GM19193 (cell line): ENCODE measurements around the gene SPRR2E.

Source experiments
- POLR2A ChIP-seq: IDR thresholded peaks from 4 replicates; pipeline ENCODE4 v1.6.1; 2011; ENCODE audit not compliant: insufficient read depth, insufficient read length; ENCODE audit errors: extremely low read depth

The SPRR2E gene

DNA sequence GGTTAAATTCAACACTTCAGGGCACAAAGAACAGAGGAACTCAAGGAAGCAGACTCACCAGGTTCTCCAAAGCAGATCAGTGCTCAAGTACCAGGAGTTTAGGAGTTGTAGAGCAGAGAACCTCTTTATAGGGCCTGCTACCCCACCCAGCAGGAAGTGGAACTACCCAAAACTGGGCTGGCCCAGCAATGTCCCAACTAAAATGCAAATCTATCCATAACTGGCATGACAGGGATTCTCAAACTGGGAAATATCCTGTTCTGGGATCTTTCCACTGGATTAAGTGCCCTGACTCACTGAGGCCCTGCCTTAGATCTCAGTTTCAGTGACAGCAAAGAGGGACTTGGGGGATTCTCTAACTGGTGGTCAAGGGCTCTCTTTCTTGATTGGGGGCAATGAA, at the start of gene SPRR2E:
TSS of gene SPRR2E (minus strand) at position 101 of the 400 bp plus-strand sequence. CDS start 775 bp downstream, outside the sequence.
- no peak for TF ChIP-seq POLR2A

DNA sequence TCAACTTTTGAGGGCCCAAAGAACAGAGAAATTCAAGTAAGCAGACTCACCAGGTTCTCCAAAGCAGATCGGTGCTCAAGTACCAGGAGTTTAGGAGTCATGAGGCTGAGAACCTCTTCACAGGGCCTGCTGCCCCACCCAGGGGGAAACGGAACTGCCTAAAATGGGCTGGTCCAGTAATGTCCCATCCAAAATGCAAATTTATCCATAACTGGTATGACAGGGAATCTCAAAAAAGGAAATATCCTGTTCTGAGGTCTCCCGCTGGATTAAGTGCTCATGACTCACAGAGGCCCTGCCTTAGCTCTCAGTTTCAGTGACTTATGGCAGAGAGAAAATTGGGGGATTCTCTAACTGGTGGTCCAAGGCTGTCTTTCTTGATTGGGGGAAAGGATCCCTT, 47.1 kb upstream of the SPRR2E start:
- TF ChIP-seq POLR2A = no peak

- no peak for TF ChIP-seq POLR2A
Measured at GRCh38 chr1:153140484-153140883, 46.2 kb upstream of the SPRR2E start.

DNA sequence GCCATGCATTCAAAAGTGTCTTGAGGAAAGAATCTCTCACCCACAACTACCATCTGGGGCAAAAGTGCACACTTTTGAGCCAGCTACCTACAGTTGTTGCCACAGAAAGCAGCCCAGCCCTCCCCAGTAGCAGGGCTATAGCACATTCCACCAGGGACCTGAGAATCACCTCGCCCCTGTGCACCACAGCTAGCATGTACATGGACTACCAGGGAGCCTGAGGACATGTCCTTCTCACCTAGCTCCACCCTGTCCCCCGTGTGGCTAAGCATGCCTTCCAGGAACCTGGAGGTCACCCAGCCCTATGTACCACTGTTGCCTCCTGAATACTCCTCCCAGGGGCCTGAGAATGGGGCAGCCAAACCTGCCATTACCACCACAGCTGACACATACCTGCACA, 39.4 kb upstream of the SPRR2E start:
- no peak for TF ChIP-seq POLR2A

- no peak for TF ChIP-seq POLR2A
Measured at GRCh38 chr1:153133267-153133666, 38.9 kb upstream of the SPRR2E start.

DNA sequence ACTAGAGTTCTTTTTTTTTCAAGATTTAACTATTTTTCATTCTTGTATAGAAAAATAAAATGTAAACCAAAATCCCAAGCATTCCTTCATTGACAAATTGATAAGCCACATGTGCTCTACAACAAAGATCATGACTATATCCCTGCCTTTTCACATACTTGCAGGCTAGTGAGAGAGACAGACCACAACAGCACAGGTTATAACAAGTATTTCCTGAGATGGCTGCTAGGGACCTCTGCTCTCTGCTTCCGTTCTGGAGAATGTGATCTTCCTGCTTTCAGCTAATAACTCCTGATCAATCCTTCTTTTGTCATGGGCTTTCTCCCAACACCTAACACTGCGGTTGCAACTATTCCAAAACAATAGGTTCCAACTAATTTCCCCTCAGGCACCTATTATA, 33.0 kb upstream of the SPRR2E start:
- TF ChIP-seq POLR2A = no peak

GRCh38 chr1:153125536-153125935, 31.2 kb upstream of the SPRR2E start:
- no peak for TF ChIP-seq POLR2A

GRCh38 chr1:153122831-153123421, 28.6 kb upstream of the SPRR2E start:
- no peak for TF ChIP-seq POLR2A

DNA sequence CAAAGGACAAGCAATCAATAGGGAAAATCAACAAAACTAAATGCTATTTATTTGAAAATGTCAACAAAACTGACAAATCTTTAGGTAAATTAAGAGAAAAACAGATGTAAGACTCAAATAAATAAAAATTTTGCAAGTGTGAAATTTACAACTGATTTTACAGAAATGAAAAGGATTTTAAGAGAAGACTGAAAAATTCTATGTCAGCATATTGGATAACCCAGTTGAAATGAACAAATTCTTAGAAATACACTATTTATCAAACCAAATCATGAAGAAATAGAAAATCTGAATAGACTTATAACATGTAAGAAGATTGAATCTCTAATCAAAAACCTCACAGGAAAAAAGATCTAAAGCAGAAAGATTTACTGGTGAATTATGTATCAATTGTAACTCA, 26.6 kb upstream of the SPRR2E start:
- TF ChIP-seq POLR2A = no peak

DNA sequence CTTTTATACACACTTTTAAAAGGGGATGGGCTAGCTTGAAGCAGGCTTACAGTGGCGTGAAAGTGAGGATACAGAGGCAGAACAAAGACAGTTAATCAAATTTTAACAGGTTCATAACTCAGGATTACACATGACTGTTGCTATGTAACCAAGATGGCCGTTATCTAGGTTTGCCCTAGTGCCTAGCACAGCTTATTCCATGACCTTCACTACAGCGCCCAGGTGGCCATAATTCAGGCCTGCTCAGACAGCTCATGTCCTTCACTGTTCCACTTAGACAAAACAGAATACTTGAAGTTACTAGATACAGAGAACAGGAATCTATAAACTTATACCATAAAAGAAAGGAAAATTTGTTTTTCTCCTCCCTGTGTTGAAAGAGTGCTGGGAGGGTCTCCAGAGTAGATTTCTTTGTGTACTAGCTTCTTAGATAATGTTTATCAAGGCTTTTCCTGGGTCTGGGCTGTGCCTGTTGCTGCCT, 25.2 kb upstream of the SPRR2E start:
- no peak for TF ChIP-seq POLR2A

GRCh38 chr1:153113416-153113815, 19.1 kb upstream of the SPRR2E start, which contains the start of gene SPRR2F:
SPRR2F (minus strand) TSS chr1:153113516; CDS start chr1:153112733, 783 bp downstream.
- TF ChIP-seq POLR2A = no peak

DNA sequence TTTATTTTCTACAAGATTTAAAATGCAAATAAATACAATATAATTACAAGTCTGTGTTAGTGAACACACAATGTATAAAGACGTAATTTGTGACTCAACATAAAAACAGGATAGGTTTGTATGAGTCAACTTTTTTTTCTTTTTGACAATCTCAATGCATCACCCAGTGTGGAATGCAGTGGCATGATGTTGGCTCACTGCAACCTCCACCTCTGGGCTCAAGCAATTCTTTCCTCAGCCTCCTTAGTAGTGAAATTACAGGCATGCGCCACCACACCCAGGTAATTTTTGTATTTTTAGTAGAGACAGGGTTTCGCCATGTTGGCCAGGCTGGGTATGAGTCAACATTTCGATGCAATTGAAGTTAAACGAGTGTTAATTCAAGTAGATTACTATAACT, 5.9 kb upstream of the SPRR2E start:
- TF ChIP-seq POLR2A = no peak

DNA sequence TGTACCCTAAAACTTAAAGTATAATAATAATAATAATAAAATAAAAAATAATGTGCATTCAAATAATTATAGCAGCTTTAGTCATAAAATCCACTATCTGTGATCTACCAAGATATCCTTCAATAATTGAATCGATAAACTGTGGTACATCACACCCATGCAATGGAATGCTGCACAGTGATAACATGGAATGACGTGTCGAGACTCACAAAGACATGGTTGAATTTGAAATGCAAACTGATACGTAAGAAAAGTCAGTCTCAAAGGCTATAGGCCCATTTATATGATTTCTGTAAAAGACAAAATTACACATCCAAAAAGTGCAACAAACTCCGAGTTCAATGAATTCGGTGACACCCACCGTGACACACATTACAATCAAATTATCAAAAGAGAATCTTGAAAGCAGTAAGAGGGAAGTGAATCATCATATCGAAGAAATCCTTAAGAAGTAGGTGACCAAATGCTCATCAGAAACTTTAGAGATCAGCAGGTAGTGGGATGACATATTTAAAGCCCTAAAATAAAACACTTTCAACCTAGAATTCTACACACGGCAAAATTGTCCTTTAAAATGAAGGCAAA, 5.2 kb upstream of the SPRR2E start:
- TF ChIP-seq POLR2A = no peak

DNA sequence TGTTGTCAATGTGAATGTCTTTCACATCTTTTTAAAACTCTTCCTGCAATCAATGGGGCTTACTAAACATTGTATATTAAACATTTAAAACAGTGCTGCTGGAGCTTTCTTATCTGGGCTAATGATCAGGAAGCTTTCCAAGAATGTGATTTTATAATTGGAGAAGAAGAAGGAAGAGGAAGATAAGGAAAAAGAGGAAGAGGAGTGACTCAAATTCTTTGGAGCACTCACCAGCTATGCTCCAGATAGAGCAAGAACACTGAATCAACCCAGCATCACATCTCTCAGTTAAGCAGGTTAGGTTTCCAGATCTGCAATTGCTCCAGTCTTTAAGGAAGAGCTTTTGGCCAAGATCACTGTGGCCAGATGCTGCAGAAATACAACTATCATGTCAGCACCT, 1.4 kb upstream of the SPRR2E start:
- no peak for TF ChIP-seq POLR2A

- TF ChIP-seq POLR2A = no peak
Measured at GRCh38 chr1:153087652-153088051, 6.7 kb downstream of the SPRR2E start.

DNA sequence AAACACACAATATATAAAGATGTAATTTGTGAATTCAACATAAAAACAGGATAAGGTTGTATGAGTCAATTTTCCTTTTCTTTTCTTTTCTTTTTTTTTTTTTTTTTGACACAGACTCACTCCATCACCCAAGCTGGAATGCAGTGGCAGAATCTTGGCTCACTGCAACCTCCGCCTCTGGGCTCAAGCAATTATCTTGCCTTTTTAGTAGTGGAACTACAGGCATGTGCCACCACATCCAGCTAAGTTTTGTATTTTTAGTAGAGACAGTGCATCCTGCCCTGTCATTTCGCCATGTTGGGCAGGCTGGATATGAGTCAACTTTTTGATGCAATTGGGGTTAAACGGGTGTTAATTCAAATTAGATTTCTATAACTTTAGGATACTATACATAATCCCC, 12.6 kb downstream of the SPRR2E start:
- TF ChIP-seq POLR2A = no peak

DNA sequence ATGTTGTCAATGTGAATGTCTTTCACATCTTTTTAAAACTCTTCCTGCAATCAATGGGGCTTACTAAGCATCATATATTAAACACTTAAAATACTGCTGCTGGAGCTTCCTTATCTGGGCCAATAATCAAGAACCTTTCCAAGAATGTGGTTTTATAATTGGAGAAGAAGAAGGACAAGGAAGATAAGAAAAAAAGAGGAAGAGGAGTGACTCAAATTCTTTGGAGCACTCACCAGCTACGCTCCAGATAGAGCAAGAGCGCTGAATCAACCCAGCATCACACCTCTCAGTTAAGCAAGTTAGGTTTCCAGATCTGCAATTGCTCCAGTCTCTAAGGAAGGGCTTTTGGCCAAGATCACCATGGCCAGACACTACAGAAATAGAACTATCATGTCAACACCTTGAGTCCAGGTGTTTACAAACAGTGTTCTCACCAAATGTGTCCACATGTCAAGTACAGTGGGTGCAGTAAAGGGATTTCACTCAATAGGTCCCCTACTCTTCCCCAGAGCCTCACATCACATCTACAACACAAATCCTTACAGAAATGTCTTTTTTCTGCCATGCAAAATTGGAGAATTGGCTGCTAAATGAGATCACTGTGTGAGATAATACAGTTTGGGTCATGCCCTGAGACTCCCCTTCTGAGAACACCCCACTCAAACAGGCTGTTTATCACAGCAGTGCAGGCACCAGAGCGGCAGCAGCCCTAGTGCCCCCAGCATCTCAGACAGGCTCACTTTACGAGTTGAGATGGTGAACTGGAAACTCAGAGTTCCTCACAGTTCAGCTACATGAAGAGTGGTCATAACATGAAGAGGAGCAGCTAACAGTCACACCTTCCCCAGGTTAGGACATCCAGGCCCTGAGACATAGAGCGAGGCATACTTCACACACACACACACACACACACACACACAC, 21.3 kb downstream of the SPRR2E start:
- TF ChIP-seq POLR2A = no peak

GRCh38 chr1:153071511-153071910, 22.8 kb downstream of the SPRR2E start, which contains the start of gene SPRR2B:
SPRR2B (minus strand) TSS chr1:153071611; CDS start chr1:153070839, 772 bp downstream.
- TF ChIP-seq POLR2A = no peak
